Measurements from ENCODE around the gene DIDO1.

DIDO1 gene

DNA sequence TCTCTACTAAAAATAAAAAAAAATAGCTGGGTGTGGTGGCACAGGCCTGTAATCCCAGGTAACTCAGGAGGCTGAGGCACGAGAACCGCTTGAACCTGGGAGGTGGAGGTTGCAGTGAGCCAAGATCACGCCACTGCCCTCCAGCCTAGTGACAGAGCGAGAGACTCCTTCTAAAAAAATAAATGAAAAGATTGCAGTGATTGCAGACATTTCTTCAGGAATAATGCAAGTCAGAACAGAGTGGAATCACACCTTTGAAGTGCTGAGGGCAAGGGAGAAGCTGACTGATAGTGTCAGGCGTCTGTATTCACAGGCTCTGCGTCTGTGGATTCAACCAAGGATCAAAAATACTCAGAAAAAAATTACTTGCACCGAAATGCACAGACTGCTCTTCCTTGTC, 62.1 kb downstream of the DIDO1 start:
- no peaks in the 10 kb centered on the region for H3K79me2 ChIP-seq
- no peaks in the 10 kb centered on the region for H3K9me3 ChIP-seq (ENCODE audit: control insufficient read depth, low read length)
- no peaks in the 10 kb centered on the region for H3K27me3 ChIP-seq (ENCODE audit: control insufficient read depth, insufficient read depth, low read length)
- H3K4me1 ChIP-seq: no peaks in the 10 kb centered on the region
- no peaks in the 10 kb centered on the region for H3K36me3 ChIP-seq (ENCODE audit: control insufficient read depth, insufficient read depth, low read length)
- TF ChIP-seq, protein P1, sequence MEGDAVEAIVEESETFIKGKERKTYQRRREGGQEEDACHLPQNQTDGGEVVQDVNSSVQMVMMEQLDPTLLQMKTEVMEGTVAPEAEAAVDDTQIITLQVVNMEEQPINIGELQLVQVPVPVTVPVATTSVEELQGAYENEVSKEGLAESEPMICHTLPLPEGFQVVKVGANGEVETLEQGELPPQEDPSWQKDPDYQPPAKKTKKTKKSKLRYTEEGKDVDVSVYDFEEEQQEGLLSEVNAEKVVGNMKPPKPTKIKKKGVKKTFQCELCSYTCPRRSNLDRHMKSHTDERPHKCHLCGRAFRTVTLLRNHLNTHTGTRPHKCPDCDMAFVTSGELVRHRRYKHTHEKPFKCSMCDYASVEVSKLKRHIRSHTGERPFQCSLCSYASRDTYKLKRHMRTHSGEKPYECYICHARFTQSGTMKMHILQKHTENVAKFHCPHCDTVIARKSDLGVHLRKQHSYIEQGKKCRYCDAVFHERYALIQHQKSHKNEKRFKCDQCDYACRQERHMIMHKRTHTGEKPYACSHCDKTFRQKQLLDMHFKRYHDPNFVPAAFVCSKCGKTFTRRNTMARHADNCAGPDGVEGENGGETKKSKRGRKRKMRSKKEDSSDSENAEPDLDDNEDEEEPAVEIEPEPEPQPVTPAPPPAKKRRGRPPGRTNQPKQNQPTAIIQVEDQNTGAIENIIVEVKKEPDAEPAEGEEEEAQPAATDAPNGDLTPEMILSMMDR (IDR thresholded peaks at IDR 0.05): no peak
- no peak overlapping the region for H3K9ac ChIP-seq
- no peak overlapping the region for H3K27ac ChIP-seq
- no peak overlapping the region for H3K4me2 ChIP-seq (ENCODE audit: low read length)
- no peak overlapping the region for H2AFZ ChIP-seq
- no peak overlapping the region for H3K4me3 ChIP-seq (ENCODE audit: low read depth, low read length)

DNA sequence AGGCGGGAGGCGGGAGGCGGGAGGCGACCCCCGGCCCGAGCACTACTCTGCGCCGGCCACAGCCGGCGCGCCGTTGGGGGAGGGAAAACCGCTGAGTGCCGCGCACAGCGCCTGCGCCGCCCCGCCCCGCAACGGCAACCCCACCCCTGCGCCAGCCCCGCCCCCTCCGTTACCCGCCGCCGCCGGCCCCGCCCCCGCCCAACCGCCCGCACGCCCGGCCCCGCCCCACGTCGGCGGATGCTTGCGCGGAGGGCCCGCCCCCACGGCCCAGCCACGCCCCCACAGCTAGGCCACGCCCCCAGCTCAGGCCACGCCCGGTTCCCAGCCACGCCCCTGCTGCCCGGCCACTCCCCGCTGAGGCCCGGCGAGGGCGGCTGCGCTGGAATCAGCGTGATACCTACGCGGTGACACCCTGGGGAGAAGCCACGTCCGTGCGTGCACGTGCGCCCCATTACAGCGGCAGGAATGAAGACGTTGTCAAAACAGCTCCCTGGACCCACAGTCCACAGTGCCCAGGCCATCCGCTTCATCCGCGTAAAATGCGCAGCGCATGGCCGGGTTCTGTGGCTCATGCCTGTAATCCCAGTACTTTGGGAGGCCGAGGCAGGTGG, 64.5 kb downstream of the DIDO1 start, which contains the start of gene TCFL5:
TSS of gene TCFL5 (minus strand) at position 97 of the 611 bp plus-strand sequence. CDS start 152 bp downstream, outside the sequence.
- H3K36me3 ChIP-seq (ENCODE audit: control insufficient read depth, insufficient read depth, low read length): no peaks in the 10 kb centered on the region
- H3K79me2 ChIP-seq: no peaks in the 10 kb centered on the region
- H3K4me1 ChIP-seq: no peaks in the 10 kb centered on the region
- H3K9ac ChIP-seq: no peak within 1 kb of the TSS
- no peaks in the 10 kb centered on the region for H3K9me3 ChIP-seq (ENCODE audit: control insufficient read depth, low read length)
- TF ChIP-seq, protein P1 (IDR thresholded peaks at IDR 0.05): no peak
- peak within 1 kb of the TSS; percentile 65 for H3K4me2 ChIP-seq (ENCODE audit: low read length)
- peak within 1 kb of the TSS; percentile 53 for H3K27ac ChIP-seq
- H2AFZ ChIP-seq: peak within 1 kb of the TSS; percentile 66
- no peaks in the 10 kb centered on the region for H3K27me3 ChIP-seq (ENCODE audit: control insufficient read depth, insufficient read depth, low read length)
- H3K4me3 ChIP-seq (ENCODE audit: low read depth, low read length): peak within 1 kb of the TSS; percentile 6

DNA sequence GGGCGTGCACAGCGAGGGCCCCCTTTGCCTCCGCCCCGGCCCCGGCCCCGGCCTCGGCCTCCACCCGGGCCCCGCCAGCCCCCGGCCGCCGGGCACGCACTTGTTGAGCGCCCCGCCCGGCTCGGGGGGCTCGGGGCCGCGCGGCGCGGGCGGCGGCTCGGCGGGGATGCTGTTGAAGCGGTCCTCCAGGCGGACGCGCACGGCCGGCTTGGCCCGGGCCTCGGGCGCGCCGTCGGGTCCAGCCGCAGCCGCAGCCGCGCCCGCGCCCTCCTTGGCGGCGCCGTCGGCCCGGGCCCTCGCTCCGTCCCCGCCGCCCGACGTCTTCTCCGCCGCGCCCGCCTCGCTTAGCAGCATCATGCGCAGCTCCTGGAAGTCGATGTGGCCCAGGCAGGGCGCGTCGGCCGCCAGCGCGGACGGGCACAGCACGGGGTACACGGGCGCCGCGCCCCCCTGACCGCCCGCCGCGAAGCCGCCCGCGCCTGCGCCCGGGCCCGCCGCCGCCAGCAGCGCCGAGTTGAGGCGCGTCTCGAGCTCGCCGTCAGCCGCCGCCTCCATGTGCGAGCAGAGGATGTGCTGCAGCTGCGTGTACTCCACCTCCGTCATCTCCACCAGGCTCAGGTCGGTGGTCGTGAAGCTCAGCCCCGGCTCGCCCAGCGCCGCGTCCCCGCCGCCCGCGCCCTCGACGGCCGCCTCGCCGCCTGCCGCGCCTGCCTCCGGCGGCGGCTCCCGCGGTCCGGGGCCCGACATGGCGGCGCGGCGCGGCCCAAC, 65.2 kb downstream of the DIDO1 start:
- H3K9me3 ChIP-seq (ENCODE audit: control insufficient read depth, low read length): no peaks in the 10 kb centered on the region
- H3K36me3 ChIP-seq (ENCODE audit: control insufficient read depth, insufficient read depth, low read length): no peaks in the 10 kb centered on the region
- H3K4me3 ChIP-seq (ENCODE audit: low read depth, low read length): peak overlapping the region; percentile 6
- H3K4me1 ChIP-seq: no peaks in the 10 kb centered on the region
- H2AFZ ChIP-seq: no peak overlapping the region
- peak overlapping the region; percentile 65 for H3K4me2 ChIP-seq (ENCODE audit: low read length)
- H3K27me3 ChIP-seq (ENCODE audit: control insufficient read depth, insufficient read depth, low read length): no peaks in the 10 kb centered on the region
- TF ChIP-seq, protein P1 (IDR thresholded peaks at IDR 0.05): no peak
- H3K27ac ChIP-seq: no peak overlapping the region
- H3K9ac ChIP-seq: no peak overlapping the region
- H3K79me2 ChIP-seq: no peaks in the 10 kb centered on the region

DNA sequence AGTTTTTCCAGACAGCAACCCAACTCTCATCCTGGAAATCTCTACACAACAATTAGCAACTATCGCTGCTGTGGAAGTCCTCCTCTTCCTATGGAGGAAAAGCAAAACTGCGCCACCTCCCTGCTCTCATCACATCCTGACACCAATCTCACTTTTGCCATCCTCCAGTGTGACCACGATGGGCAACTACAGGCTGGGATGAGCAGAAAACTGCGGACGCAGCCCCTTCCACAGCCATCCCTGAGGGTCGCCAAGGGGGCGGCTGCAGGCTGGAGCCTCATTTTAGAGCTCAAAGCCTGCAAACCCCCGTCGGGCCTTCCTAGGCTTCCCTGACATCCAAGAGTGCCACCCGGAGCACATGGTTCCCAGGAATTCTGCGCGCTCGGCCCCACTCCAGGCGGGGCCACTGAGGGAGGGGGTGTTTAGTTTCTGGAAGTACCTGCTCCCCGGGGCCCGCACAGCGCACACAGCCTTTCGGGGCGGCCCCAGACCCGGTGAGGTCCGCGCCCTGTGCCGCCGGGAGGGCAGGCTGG, 65.8 kb downstream of the DIDO1 start:
- Histone ChIP-seq H3K79me2 (no peaks in the 10 kb centered on the region), H3K27me3 (ENCODE audit: control insufficient read depth, insufficient read depth, low read length) (no peaks in the 10 kb centered on the region), H3K36me3 (ENCODE audit: control insufficient read depth, insufficient read depth, low read length) (no peaks in the 10 kb centered on the region), H3K9ac (no peak overlapping the region), H3K4me2 (ENCODE audit: low read length) (peak overlapping the region; percentile 65), H3K9me3 (ENCODE audit: control insufficient read depth, low read length) (no peaks in the 10 kb centered on the region), H3K4me1 (no peaks in the 10 kb centered on the region), H3K4me3 (ENCODE audit: low read depth, low read length) (peak overlapping the region; percentile 6), H2AFZ (peak overlapping the region; percentile 17), H3K27ac (no peak overlapping the region)
- TF ChIP-seq, protein P1 (IDR thresholded peaks at IDR 0.05): no peak

Measured in parathyroid adenoma (tissue), 2 donors.